GM23338 (cell line): Measurements from ENCODE around the gene KBTBD4. TPM values are rescaled to one million over a fixed set of nuclear protein-coding genes. Genes with fewer than 3 reads are reported as not detected.

Experiments
- ATAC-seq: fragments of 200-7000 bp; cut with Tn5 transposase; 3 replicates; pipeline ENCODE4 v1.9.1; 2020
- DNase-seq: peaks from one replicate; pipeline ENCODE4 v3.0.0-alpha.2; 2015; ENCODE audit warnings: low spot score
- H2AFZ ChIP-seq: fragments of 200-600 bp; sonication (generic); 2 replicates; pipeline ENCODE4 v1.8.0; 2016; ENCODE audit warnings: antibody characterized with exemption, mild to moderate bottlenecking, moderate library complexity
- H3F3A ChIP-seq: fragments of 200-600 bp; sonication (generic); replicated peaks from 2 replicates; pipeline ENCODE4 v1.8.0; 2017; ENCODE audit warnings: antibody characterized with exemption, mixed run types, low read depth
- H3K27ac ChIP-seq: fragments of 200-600 bp; sonication (generic); 2 replicates; pipeline ENCODE4 v1.6.1; 2016; ENCODE audit warnings: low read depth
- H3K27me3 ChIP-seq: fragments of 200-600 bp; sonication (generic); 2 replicates; pipeline ENCODE4 v1.8.0; 2016; ENCODE audit warnings: mild to moderate bottlenecking, mixed run types, moderate library complexity; ENCODE audit not compliant: insufficient read depth
- H3K36me3 ChIP-seq: fragments of 200-600 bp; sonication (generic); 2 replicates; pipeline ENCODE4 v1.8.0; 2016; ENCODE audit warnings: mild to moderate bottlenecking; ENCODE audit not compliant: insufficient read depth
- H3K4me1 ChIP-seq: fragments of 200-600 bp; sonication (generic); 2 replicates; pipeline ENCODE4 v1.8.0; 2016; ENCODE audit warnings: mild to moderate bottlenecking, moderate library complexity; ENCODE audit not compliant: insufficient read depth
- H3K4me2 ChIP-seq: fragments of 200-600 bp; sonication (generic); 2 replicates; pipeline ENCODE4 v1.7.1; 2017; ENCODE audit warnings: mixed run types
- H3K4me3 ChIP-seq: fragments of 200-600 bp; sonication (generic); 2 replicates; pipeline ENCODE4 v1.6.1; 2016; ENCODE audit warnings: mixed run types
- H3K79me2 ChIP-seq: fragments of 200-600 bp; sonication (generic); replicated peaks from 2 replicates; pipeline ENCODE4 v1.8.0; 2017; ENCODE audit warnings: mild to moderate bottlenecking; ENCODE audit not compliant: insufficient read depth
- H3K9me2 ChIP-seq: fragments of 200-600 bp; sonication (generic); 2 replicates; pipeline ENCODE4 v1.8.0; 2017; ENCODE audit not compliant: insufficient read depth
- H4K20me1 ChIP-seq: fragments of 200-600 bp; sonication (generic); replicated peaks from 2 replicates; pipeline ENCODE4 v1.8.0; 2017; ENCODE audit warnings: mild to moderate bottlenecking; ENCODE audit not compliant: insufficient read depth
- H3K27ac Mint-ChIP-seq: 2 replicates; pipeline ENCODE4 v1.8.0; 2020; ENCODE audit warnings: inconsistent platforms, mild to moderate bottlenecking, moderate library complexity, mixed read lengths
- H3K27me3 Mint-ChIP-seq: 3 replicates; pipeline ENCODE4 v1.8.0; 2022; ENCODE audit warnings: low read depth, mild to moderate bottlenecking, moderate library complexity, mixed read lengths, inconsistent platforms; ENCODE audit not compliant: insufficient read depth, poor library complexity
- H3K36me3 Mint-ChIP-seq: 3 replicates; pipeline ENCODE4 v1.8.0; 2021; ENCODE audit warnings: low read depth, mild to moderate bottlenecking, inconsistent platforms, moderate library complexity, mixed read lengths
- H3K4me1 Mint-ChIP-seq: 3 replicates; pipeline ENCODE4 v1.8.0; 2020; ENCODE audit warnings: mild to moderate bottlenecking, inconsistent platforms, mixed read lengths
- H3K4me3 Mint-ChIP-seq: 3 replicates; pipeline ENCODE4 v1.8.0; 2021; ENCODE audit warnings: moderate library complexity, mild to moderate bottlenecking, inconsistent platforms, mixed read lengths
- H3K9me3 Mint-ChIP-seq: 3 replicates; pipeline ENCODE4 v1.8.0; 2020; ENCODE audit warnings: moderate library complexity, mild to moderate bottlenecking, inconsistent platforms, mixed read lengths
- CREB1 ChIP-seq: fragments of 250-450 bp; sonication (Bioruptor Pico); IDR thresholded peaks from 2 replicates; pipeline ENCODE4 v1.5.0; 2020; ENCODE audit warnings: low read depth, mild to moderate bottlenecking, moderate library complexity
- EZH2 ChIP-seq: fragments of 200-600 bp; sonication (generic); IDR thresholded peaks from one replicate; pipeline ENCODE4 v1.8.0; 2017; ENCODE audit warnings: antibody characterized with exemption, mild to moderate bottlenecking, low read depth; ENCODE audit not compliant: unreplicated experiment
- EZH2phosphoT487 ChIP-seq: fragments of 200-600 bp; sonication (generic); IDR thresholded peaks from one replicate; pipeline ENCODE4 v1.8.1; 2018; ENCODE audit warnings: antibody characterized with exemption; ENCODE audit not compliant: unreplicated experiment
- JUNB ChIP-seq: IDR thresholded peaks from one replicate; pipeline ENCODE4 v1.6.1; 2016; ENCODE audit warnings: antibody characterized with exemption; ENCODE audit not compliant: unreplicated experiment
- NANOG ChIP-seq: IDR thresholded peaks from 2 replicates; pipeline ENCODE4 v1.6.1; 2016; ENCODE audit warnings: antibody characterized with exemption, borderline replicate concordance
- POLR2AphosphoS5 ChIP-seq: IDR thresholded peaks from 2 replicates; pipeline ENCODE4 v1.6.1; 2016; ENCODE audit warnings: antibody characterized with exemption, low read depth
- STAT1 ChIP-seq: IDR thresholded peaks from one replicate; pipeline ENCODE4 v1.6.1; 2016; ENCODE audit warnings: antibody characterized with exemption; ENCODE audit not compliant: unreplicated experiment
- ZNF331 ChIP-seq: fragments of 250-450 bp; sonication (Bioruptor Pico); IDR thresholded peaks from 2 replicates; pipeline ENCODE4 v1.5.0; 2020; ENCODE audit warnings: low read depth, mild to moderate bottlenecking, moderate library complexity
- polyA plus RNA-seq: library from polyadenylated mRNA; unstranded; fragments of >200 nt; fragmentation: Nextera tagmentation; extraction: Ambion mirVana; gene quantifications from 2 replicates; pipeline ENCODE4 v1.2.1, GENCODE V29; 2016
- total RNA-seq: library from RNA; depleted of rRNA; stranded (reverse); fragments of >200 nt; shearing (Covaris generic); gene quantifications from 2 replicates; pipeline ENCODE4 v1.2.3, GENCODE V29; 2014
- TF ChIP-seq, protein P1 (sequence below): IDR thresholded peaks from one replicate; pipeline ENCODE4 v1.6.1; 2018; ENCODE audit warnings: antibody characterized with exemption; ENCODE audit not compliant: unreplicated experiment
- TF ChIP-seq, protein P2 (sequence below): IDR thresholded peaks from 2 replicates; pipeline ENCODE4 v1.6.1; 2016; ENCODE audit warnings: antibody characterized with exemption

KBTBD4 gene
- total and polyA plus RNA-seq, 2 experiments from 2014 or later: 5.8 to 16.6 TPM

DNA sequence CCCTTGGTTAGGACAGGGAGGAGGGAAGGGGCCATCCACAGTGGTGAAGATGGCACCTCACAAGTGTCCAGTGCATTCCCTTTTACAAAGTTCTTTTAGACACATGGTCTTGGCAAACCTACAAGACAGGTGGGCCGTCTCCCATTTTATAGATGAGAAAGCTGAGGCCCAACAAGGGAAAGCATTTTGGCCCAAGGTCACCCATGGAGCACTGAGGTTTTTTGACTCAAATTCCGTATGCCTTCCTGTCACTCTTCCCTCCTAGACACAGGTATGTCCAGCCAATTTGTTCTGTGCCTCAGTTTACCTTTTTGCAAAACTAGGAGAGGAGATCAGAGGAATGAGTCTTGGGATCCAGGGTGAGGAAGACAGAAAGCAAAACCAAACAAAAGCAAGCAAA is 14.2 kb upstream of the KBTBD4 start:
- H3K36me3 Mint-ChIP-seq: no peaks in the 10 kb centered on the region

DNA sequence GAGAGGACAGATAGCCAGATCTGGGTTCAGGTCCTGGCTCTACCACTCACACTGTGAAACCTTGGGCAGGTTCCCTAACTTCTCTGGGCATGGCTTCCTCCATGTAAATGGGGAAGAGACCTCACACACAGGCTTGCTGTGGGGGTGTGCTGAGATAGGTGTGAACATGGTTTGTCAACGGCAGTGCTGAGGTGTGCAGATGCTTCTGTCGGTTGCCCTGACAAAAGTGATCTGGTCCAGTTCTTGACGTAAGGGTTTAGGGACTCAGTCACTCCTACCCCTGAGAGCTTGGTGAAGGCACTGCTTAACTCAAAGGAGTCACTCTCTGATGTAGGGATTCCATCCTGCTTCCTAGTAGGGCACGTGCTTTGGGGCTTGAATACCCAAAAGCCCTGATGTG is 13.5 kb upstream of the KBTBD4 start:
- TF ChIP-seq POLR2AphosphoS5 (no peak), EZH2phosphoT487 (no peak), EZH2 (no peak), STAT1 (no peak), CREB1 (CRISPR knock-in tag) (no peak), ZNF331 (CRISPR knock-in tag) (no peak), JUNB (no peak)
- TF ChIP-seq, protein P1, sequence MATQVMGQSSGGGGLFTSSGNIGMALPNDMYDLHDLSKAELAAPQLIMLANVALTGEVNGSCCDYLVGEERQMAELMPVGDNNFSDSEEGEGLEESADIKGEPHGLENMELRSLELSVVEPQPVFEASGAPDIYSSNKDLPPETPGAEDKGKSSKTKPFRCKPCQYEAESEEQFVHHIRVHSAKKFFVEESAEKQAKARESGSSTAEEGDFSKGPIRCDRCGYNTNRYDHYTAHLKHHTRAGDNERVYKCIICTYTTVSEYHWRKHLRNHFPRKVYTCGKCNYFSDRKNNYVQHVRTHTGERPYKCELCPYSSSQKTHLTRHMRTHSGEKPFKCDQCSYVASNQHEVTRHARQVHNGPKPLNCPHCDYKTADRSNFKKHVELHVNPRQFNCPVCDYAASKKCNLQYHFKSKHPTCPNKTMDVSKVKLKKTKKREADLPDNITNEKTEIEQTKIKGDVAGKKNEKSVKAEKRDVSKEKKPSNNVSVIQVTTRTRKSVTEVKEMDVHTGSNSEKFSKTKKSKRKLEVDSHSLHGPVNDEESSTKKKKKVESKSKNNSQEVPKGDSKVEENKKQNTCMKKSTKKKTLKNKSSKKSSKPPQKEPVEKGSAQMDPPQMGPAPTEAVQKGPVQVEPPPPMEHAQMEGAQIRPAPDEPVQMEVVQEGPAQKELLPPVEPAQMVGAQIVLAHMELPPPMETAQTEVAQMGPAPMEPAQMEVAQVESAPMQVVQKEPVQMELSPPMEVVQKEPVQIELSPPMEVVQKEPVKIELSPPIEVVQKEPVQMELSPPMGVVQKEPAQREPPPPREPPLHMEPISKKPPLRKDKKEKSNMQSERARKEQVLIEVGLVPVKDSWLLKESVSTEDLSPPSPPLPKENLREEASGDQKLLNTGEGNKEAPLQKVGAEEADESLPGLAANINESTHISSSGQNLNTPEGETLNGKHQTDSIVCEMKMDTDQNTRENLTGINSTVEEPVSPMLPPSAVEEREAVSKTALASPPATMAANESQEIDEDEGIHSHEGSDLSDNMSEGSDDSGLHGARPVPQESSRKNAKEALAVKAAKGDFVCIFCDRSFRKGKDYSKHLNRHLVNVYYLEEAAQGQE: no peak
- TF ChIP-seq, protein P2, sequence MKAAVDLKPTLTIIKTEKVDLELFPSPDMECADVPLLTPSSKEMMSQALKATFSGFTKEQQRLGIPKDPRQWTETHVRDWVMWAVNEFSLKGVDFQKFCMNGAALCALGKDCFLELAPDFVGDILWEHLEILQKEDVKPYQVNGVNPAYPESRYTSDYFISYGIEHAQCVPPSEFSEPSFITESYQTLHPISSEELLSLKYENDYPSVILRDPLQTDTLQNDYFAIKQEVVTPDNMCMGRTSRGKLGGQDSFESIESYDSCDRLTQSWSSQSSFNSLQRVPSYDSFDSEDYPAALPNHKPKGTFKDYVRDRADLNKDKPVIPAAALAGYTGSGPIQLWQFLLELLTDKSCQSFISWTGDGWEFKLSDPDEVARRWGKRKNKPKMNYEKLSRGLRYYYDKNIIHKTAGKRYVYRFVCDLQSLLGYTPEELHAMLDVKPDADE: no peak
- Histone ChIP-seq H3K36me3 (no peaks in the 10 kb centered on the region), H3K27ac (no peak overlapping the region), H3K9me2 (0 out of 2 replicates have a peak, but pooled peaks cover 6% of the 10 kb centered on the region), H3K27me3 (peaks cover 69% of the 10 kb centered on the region), H3K4me3 (no peak overlapping the region; the same call in 1 of the 2 replicates), H4K20me1 (peaks cover 5% of the 10 kb centered on the region; the same call in 1 of the 2 replicates), H3K79me2 (no peaks in the 10 kb centered on the region), H3K4me1 (peaks cover 23% of the 10 kb centered on the region), H3K4me2 (no peak overlapping the region; the same call in 1 of the 2 replicates), H3F3A (no peaks in the 10 kb centered on the region), H2AFZ (no peak overlapping the region)
- Mint-ChIP-seq H3K27me3 (peaks cover 52% of the 10 kb centered on the region), H3K27ac (no peak overlapping the region), H3K9me3 (no peaks in the 10 kb centered on the region), H3K36me3 (no peaks in the 10 kb centered on the region), H3K4me3 (peak overlapping the region; percentile 77; the same call in 1 of the 3 replicates), H3K4me1 (peaks cover 21% of the 10 kb centered on the region)
- no peak for ATAC-seq
- no peak for DNase-seq

More for the DNA sequence above, 14.2 kb upstream of the KBTBD4 start:
- 0 out of 2 replicates have a peak, but pooled peaks cover 6% of the 10 kb centered on the region for H3K9me2 ChIP-seq
- H2AFZ ChIP-seq: peak overlapping the region; percentile 100; the same call in 1 of the 2 replicates
- no peak overlapping the region for H3K27ac ChIP-seq
- DNase-seq (no peak), ATAC-seq (no peak)
- H3K4me2 ChIP-seq: peak overlapping the region; percentile 99
- H3K27ac Mint-ChIP-seq: no peak overlapping the region
- no peaks in the 10 kb centered on the region for H3F3A ChIP-seq
- H3K9me3 Mint-ChIP-seq: no peaks in the 10 kb centered on the region
- H3K27me3 ChIP-seq: peaks cover 69% of the 10 kb centered on the region
- peak overlapping the region; percentile 96 for H3K4me3 ChIP-seq
- H3K4me1 Mint-ChIP-seq: peaks cover 21% of the 10 kb centered on the region
- peaks cover 23% of the 10 kb centered on the region for H3K4me1 ChIP-seq
- H3K4me3 Mint-ChIP-seq: peak overlapping the region; percentile 77
- H3K27me3 Mint-ChIP-seq: peaks cover 50% of the 10 kb centered on the region
- H3K36me3 ChIP-seq: no peaks in the 10 kb centered on the region
- no peak for TF ChIP-seq NANOG
- H4K20me1 ChIP-seq: 0 out of 2 replicates have a peak, but pooled peaks cover 5% of the 10 kb centered on the region
- no peaks in the 10 kb centered on the region for H3K79me2 ChIP-seq
